C4-2B (cell line): ENCODE results near the gene HERC3.

Source experiments
- H3K27ac ChIP-seq: fragments of 450-650 bp; 2 replicates; pipeline ENCODE4 v1.5.1; 2017
- ZFX ChIP-seq: fragments of 450-650 bp; IDR thresholded peaks from 2 replicates; pipeline ENCODE4 v1.6.1; 2017
- TF ChIP-seq, protein P1 (sequence below): fragments of 450-650 bp; conservative IDR thresholded peaks from 2 replicates; pipeline ENCODE4 v1.5.1; 2017; ENCODE audit warnings: mild to moderate bottlenecking

The HERC3 gene

DNA sequence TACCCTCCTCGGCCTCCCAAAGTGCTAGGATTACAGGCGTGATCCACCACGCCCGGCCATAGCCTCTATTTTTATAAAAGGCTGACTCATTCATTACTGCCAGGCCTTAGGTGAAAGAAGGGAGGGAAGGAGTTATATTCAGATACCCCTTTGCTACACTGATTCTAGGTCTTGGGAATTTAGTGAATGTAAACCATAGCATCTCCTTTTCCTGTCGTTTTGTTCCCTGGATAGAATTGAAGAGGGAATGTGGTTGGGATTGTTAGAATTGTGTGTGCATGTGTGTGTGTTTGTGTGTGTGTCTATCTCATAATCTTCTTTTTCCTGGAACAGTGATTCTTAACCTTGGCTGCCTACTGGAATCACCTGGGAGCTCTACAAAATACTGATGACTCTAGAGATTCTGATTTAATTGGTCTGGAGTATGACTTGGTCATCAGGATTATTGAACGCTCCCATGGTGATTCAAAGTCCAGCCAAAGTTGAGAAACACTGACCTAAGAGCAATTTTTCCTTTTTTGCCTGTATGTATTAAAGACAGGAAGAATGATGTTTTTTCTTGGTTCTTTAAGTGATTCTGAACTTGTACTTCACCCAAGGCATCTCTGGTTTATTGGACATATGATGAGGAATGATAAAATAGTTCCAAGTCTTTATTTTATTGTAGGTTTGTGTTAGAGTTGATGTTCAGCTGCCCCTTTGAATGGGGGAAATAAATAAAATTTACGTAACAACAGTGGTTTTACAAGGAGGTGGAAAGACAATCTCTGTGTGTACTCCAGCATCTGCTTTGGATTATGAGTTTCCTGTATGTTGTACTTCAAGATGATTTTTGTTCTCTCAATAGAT lies 68.4 kb downstream of the HERC3 start:
- TF ChIP-seq, protein P1, sequence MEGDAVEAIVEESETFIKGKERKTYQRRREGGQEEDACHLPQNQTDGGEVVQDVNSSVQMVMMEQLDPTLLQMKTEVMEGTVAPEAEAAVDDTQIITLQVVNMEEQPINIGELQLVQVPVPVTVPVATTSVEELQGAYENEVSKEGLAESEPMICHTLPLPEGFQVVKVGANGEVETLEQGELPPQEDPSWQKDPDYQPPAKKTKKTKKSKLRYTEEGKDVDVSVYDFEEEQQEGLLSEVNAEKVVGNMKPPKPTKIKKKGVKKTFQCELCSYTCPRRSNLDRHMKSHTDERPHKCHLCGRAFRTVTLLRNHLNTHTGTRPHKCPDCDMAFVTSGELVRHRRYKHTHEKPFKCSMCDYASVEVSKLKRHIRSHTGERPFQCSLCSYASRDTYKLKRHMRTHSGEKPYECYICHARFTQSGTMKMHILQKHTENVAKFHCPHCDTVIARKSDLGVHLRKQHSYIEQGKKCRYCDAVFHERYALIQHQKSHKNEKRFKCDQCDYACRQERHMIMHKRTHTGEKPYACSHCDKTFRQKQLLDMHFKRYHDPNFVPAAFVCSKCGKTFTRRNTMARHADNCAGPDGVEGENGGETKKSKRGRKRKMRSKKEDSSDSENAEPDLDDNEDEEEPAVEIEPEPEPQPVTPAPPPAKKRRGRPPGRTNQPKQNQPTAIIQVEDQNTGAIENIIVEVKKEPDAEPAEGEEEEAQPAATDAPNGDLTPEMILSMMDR = no peak
- no peak for TF ChIP-seq ZFX
- no peak overlapping the region for H3K27ac ChIP-seq

DNA sequence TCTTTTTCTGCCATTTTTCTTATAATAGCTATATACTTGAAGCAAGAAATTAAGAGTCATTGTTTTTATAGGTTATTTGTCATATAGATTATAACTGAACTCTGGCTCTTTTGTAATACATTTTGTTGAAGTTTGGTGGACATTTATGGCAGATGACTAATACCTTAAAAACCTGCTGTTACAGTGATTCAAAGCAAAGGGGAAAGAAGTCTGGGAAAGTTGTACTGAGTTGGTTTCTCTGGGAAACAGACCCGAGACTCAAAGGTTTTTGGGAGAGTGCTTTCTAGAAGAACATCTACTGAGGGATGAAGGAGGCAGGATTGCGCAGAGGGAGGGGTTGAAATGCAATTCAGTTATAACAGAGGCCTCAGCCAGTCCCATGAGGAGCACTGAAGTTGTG lies 69.5 kb downstream of the HERC3 start:
- TF ChIP-seq, protein P1 = no peak
- TF ChIP-seq ZFX = no peak
- H3K27ac ChIP-seq = no peak overlapping the region

DNA sequence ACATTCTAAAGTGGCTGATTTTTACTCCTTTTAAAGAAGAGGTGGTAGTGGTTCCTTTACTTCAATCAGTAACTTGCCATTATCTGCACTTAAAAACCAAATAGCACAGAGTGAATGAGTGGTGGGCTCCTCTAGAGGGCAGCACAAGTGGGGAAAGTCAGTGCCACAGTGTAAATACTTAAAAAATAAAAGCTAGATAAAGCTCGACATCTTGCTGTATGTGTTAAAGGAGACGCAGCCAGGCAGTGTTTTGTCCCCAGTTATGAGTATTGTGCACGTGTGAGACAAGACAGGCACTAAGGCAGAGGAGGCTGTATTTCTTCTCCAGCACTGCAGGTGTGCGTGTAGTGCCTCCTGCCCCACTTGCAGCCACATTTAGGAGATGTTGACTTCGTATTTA lies 80.7 kb downstream of the HERC3 start:
- TF ChIP-seq ZFX = no peak
- TF ChIP-seq, protein P1 = peak; percentile 72

DNA sequence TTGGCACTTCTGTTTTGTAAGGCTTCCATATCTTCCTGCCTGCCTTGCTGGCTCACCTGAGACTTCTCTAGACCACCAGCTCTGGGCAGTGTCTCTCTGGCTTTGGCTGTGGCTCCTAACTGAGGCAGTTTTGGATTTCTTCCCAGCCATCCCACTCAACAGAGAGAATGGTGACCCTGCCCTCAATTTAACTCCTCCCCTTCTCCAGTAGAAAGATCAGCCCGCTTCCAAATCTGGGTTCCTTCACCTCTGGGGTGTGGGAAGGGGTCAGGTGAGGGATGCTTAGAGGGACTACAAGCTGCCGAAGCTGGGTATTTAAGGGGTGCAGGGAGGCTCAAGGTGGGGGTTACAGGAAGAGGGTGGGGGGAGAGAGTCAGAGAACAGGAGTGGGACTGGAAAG lies 81.6 kb downstream of the HERC3 start:
- H3K27ac ChIP-seq = no peak overlapping the region
- TF ChIP-seq ZFX = no peak
- TF ChIP-seq, protein P1 = no peak

More for the DNA sequence above, 80.7 kb downstream of the HERC3 start:
- no peak overlapping the region for H3K27ac ChIP-seq

DNA sequence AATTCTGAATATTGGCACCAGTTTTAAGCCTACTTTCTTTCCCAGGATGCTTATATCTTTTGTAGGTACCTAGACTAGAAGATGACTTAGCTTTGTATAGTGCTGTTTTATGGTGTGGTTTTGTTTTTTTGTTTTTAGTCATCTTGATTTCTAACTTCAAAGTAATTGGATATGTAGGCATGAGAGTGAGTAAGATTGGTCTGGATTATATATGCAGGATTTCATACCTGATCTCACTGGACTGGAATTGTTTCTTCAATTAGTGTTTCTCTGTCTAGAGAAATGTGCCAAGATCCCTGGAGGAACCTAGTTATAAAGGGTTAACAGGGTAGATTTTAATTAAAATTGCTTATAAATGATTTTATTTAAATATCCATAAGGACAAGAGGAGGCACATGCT lies 82.3 kb downstream of the HERC3 start:
- no peak overlapping the region for H3K27ac ChIP-seq
- TF ChIP-seq ZFX = no peak
- TF ChIP-seq, protein P1 = no peak

DNA sequence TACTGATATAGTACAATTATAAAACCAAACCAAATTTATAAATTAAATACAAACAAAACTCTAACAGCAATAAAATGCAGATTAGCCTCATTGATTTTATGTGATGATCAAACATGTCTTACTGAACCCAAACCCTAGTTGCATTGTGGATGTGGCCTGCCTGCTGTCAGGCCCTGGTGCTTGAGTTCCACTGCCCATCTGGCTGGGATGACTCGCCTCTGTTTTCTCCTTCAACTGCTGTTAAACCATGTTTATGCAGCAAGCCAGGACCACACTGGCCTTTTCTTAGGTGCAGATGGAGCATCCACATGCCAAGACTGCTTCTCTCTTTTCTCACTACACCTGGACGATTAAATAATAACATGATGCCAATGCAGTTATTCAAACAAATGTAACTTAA lies 82.7 kb downstream of the HERC3 start:
- no peak overlapping the region for H3K27ac ChIP-seq
- TF ChIP-seq ZFX = no peak
- TF ChIP-seq, protein P1 = no peak

DNA sequence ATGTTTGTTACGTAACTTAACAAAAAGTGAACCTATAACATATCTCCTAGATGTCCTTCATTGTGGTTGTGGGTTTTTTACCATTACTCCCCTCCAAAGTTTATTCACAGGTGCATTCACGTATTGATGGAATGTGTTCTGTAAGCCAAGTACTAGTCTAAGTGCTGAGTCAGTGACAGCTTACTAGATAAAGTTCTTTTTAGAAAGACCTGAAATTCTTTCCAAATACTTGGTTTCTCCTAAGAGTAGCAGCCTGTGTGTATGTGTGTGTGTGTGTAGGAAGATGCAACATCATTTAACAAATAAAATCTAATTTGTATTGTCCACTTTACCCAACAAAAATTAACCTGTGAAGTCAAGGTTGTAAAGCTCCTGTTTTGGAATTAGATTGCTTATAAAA lies 83.3 kb downstream of the HERC3 start:
- no peak overlapping the region for H3K27ac ChIP-seq

More for the DNA sequence above, 83.3 kb downstream of the HERC3 start:
- TF ChIP-seq, protein P1 = no peak
- TF ChIP-seq ZFX = no peak
